Measurements from ENCODE around the gene PTPN9.
"Not testable (repeated sequence)": the region's sequence is repeated elsewhere in the genome, so short reads cannot be mapped to it uniquely, and the experiment has no call there.

The PTPN9 gene

DNA sequence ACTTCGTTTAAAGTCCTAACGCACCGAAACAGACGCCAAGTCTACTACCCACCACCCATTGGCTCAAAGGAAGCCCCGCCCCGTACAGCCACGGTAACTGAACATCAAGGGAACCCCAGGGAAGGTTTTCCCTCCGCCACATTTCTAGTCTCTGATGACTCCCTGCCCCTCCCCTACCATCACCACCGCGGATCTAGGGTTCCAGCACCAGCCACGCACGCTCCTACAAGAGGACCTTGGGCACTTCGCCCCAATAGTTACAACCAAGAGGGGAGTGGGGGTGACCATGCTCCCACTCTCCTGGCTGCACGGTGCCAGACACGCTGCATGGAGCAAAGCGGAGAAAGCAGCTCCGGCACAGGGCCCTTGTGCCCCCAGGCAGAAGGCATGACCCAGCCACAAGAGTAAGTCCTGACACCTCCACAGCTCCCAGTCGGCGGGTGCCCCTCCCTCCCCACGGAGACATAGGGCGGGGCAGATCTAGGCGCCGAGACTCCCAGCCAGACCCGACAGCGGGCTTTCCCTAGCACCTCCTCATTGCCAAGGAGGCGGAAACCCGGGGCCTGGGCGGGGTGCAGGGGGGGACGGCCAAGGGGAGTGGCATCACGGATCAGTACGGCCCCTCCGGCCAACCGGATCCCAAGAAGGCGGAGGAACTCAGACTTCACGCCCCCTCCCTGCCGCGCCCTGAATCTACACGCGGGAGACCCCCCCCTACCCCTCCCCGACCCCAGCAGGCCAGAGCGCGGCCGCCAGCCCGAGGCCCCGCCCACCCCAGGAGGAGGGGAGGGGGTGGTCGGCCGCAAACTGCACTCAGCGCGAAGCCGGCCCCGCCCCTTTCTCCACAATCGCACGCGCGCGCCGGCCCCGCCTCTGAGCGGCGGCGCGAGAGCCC, 128.6 kb downstream of the PTPN9 start:
- DNase-seq (ENCODE audit: low spot score): peak; percentile 83
- TF ChIP-seq, protein P1, sequence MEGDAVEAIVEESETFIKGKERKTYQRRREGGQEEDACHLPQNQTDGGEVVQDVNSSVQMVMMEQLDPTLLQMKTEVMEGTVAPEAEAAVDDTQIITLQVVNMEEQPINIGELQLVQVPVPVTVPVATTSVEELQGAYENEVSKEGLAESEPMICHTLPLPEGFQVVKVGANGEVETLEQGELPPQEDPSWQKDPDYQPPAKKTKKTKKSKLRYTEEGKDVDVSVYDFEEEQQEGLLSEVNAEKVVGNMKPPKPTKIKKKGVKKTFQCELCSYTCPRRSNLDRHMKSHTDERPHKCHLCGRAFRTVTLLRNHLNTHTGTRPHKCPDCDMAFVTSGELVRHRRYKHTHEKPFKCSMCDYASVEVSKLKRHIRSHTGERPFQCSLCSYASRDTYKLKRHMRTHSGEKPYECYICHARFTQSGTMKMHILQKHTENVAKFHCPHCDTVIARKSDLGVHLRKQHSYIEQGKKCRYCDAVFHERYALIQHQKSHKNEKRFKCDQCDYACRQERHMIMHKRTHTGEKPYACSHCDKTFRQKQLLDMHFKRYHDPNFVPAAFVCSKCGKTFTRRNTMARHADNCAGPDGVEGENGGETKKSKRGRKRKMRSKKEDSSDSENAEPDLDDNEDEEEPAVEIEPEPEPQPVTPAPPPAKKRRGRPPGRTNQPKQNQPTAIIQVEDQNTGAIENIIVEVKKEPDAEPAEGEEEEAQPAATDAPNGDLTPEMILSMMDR (IDR thresholded peaks at IDR 0.05; ENCODE audit: extremely low read depth, missing control alignments): no peak

DNA sequence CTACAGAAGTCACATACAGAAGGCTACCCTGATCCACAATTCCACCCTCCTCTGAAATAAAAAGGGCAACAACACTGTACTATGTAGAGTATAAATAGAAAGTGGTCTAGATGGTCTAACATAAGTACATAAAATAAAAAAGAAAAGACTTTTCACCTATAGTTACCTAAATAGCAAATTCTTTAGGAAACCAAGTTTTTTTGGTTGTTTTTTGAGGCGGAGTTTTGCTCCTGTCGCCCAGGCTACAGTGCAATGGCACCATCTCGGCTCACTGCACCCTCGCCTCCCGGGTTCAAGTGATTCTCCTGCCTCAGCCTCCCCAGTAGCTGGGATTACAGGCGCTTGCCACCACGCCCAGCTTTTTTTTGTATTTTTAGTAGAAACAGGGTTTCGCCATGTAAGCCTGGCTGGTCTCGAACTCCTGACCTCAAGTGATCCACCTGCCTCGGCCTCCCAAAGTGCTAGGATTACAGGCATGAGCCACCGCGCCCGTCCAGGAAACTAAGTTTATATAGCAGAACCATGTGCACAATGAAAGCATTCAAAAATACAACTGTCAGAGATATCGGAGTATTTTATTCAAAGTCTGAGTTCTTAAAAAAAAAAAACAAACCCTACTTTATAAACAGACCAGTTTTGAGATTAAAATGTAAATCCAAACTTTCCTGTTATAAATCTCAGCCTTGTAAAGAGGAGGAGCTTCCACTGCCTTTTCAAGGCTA, 129.4 kb downstream of the PTPN9 start:
- TF ChIP-seq, protein P1 (IDR thresholded peaks at IDR 0.05; ENCODE audit: extremely low read depth, missing control alignments): no peak
- no peak for DNase-seq (ENCODE audit: low spot score)

DNA sequence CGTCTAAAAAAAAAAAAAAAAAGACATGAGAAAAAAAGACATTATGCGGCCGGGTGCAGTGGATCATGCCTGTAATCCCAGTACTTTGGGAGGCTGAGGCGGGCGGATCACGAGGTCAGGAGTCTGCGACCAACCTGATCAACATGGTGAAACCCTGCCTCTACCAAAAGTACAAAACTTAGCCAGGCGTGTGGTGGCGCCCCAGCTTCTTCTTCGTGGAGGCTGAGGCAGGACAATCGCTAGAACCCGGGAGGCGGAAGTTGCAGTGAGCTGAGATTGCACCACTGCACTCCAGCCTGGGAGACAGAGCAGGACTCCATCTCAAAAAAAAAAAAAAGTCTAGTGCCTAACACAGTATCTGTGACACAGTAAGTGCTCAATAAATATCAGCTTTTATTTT, 130.9 kb downstream of the PTPN9 start:
- DNase-seq (ENCODE audit: low spot score): not testable (repeated sequence)

DNA sequence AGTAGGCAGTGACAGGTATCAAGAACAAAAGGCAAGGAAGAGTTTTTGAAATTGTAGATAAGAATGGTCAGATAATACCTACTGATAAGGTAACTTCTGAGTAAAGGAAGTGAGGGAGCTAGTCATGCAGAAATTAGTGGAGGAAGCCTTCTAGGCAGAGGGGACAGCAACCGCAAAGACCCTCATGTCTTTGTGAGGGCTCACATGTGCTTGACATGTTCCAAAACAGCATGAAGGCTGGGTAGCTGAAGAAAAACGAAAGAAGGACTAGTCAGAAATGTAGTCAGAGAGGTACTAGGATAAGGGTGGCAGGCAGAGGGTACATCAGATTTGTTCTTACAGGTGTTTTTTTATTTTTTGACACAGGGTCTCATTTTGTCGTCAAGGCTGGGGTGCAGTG, 133.0 kb downstream of the PTPN9 start:
- DNase-seq (ENCODE audit: low spot score): no peak
- TF ChIP-seq, protein P1 (IDR thresholded peaks at IDR 0.05; ENCODE audit: extremely low read depth, missing control alignments): no peak

DNA sequence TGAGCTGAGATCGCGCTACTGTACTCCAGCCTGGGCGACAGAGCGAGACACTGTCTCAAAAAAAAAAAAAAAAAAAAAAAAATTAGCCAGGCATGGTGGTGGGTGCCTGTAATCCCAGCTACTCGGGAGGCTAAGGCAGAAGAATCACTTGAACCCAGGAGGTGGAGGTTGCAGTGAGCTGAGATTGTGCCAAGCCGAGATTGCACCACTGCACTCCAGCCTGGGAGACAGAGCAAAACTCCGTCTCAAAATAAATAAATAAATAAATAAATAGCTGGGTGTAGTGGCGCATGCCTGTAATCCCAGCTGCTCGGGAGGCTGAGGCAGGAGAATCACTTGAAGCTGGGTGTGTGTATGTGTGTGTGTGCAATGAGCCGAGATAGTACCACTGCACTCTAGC, 133.8 kb downstream of the PTPN9 start:
- not testable (repeated sequence) for DNase-seq (ENCODE audit: low spot score)

DNA sequence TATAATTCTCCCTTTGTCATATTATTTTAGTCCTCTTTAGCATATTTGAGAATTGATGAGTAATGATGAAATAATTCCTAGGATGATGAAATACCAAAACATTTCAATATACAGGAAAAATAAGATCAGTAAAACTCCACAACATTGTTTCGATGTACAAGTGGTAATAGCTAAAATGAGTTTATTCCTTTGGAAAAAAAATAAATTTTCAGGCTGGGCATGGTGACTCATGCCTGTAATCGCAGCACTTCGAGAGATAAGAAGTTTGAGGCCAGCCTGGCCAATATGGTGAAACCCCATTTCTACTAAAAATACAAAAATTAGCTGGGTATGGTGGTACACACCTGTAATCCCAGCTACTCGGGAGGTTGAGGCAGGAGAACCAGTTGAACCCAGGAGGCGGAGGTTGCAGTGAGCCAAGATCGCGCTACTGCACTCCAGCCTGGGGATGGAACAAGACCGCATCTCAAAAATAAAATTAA, 135.1 kb downstream of the PTPN9 start:
- not testable (repeated sequence) for DNase-seq (ENCODE audit: low spot score)

DNA sequence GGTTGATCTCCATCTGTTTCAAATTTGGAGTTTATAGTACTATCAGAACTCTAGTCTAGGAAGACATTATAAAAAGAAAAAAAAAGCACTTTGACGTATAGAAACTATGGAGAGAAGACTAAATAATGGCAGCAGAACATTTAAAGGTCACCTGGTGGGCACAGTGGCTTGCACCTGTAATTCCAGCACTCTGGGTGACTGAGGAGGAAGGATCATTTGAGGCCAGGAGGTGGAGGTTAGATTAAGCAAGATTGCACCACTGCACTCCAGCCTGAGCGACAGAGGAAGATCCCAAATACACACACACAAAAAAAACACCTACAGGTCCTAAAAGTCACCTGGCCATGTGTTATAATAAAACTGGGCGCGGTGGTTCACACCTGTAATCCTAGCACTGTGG, 141.4 kb downstream of the PTPN9 start:
- TF ChIP-seq, protein P1 (IDR thresholded peaks at IDR 0.05; ENCODE audit: extremely low read depth, missing control alignments): no peak
- no peak for DNase-seq (ENCODE audit: low spot score)

DNA sequence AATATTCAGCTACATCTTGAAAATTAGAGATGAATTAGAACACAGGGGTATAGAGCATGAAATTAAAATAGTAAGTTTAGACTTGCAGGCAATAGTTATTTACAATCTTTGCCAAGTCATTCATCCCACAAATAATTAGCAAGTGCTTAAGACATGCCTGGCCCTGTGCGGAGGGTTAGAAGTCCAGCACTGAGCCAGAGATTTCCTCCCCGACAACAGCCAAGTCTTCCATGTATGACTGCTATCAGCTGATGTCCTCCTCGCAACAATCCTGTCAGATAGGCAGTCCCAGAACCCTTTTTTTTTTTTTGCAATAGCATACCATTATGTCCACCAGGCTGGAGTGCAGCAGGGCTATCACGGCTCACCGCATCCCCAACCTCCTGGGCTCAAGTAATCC, 142.2 kb downstream of the PTPN9 start:
- DNase-seq (ENCODE audit: low spot score): no peak
- TF ChIP-seq, protein P1 (IDR thresholded peaks at IDR 0.05; ENCODE audit: extremely low read depth, missing control alignments): no peak

DNA sequence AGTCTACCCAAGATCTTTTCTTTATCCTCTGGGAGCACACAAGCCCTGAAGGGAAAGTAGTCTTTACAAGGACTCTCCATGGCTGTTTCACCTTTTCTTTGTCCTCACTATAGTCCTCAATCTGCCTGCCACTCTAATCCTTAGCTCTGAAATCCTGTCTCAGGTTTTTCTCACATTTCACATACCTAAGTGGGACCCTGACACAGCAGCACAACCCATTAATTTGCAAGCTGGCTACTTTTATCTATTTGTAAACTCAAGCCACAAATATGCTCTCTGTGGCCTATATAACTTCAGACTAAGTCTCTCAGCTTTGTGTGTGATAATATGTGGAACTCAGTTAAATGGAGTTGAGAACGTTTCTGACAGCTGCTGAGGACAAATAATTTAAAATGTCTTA, 147.4 kb downstream of the PTPN9 start:
- TF ChIP-seq, protein P1 (IDR thresholded peaks at IDR 0.05; ENCODE audit: extremely low read depth, missing control alignments): no peak
- DNase-seq (ENCODE audit: low spot score): no peak

All from GM20000 (cell line).